ENCODE measurements around the gene UBE2QL1.

The UBE2QL1 gene

GRCh38 chr5:6505783-6506557 lies 57.3 kb downstream of the UBE2QL1 start:
- H3K27me3 ChIP-seq (ENCODE audit: insufficient read depth, low read length): peaks cover 4% of the 10 kb centered on the region; the same call in 1 of the 2 replicates
- no peak overlapping the region for H2AFZ ChIP-seq (ENCODE audit: low read length)
- H3F3A ChIP-seq (ENCODE audit: insufficient read depth, low read length): no peaks in the 10 kb centered on the region
- H3K9me3 ChIP-seq (ENCODE audit: low read length): no peaks in the 10 kb centered on the region
- TF ChIP-seq, protein P1, sequence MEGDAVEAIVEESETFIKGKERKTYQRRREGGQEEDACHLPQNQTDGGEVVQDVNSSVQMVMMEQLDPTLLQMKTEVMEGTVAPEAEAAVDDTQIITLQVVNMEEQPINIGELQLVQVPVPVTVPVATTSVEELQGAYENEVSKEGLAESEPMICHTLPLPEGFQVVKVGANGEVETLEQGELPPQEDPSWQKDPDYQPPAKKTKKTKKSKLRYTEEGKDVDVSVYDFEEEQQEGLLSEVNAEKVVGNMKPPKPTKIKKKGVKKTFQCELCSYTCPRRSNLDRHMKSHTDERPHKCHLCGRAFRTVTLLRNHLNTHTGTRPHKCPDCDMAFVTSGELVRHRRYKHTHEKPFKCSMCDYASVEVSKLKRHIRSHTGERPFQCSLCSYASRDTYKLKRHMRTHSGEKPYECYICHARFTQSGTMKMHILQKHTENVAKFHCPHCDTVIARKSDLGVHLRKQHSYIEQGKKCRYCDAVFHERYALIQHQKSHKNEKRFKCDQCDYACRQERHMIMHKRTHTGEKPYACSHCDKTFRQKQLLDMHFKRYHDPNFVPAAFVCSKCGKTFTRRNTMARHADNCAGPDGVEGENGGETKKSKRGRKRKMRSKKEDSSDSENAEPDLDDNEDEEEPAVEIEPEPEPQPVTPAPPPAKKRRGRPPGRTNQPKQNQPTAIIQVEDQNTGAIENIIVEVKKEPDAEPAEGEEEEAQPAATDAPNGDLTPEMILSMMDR (IDR thresholded peaks at IDR 0.05; ENCODE audit: low read length): no peak
- no peak for TF ChIP-seq EZH2 (IDR thresholded peaks at IDR 0.05; ENCODE audit: borderline replicate concordance, low read length)
- H4K20me1 ChIP-seq (ENCODE audit: insufficient read depth, low read length): no peaks in the 10 kb centered on the region
- no peak overlapping the region for H3K4me2 ChIP-seq (ENCODE audit: low read length)
- H3K4me3 ChIP-seq (ENCODE audit: low read depth, low read length, poor library complexity, severe bottlenecking): no peak overlapping the region
- no peak overlapping the region for H3K27ac ChIP-seq (ENCODE audit: low read depth, low read length, poor library complexity, severe bottlenecking)
- no peaks in the 10 kb centered on the region for H3K9me2 ChIP-seq (ENCODE audit: low read depth, low read length)
- H3K79me2 ChIP-seq (ENCODE audit: insufficient read depth, low read length): no peaks in the 10 kb centered on the region
- H3K4me1 ChIP-seq (ENCODE audit: insufficient read depth, low read length, severe bottlenecking): no peaks in the 10 kb centered on the region
- H3K9ac ChIP-seq (ENCODE audit: low read length): no peak overlapping the region
- no peaks in the 10 kb centered on the region for H3K36me3 ChIP-seq (ENCODE audit: insufficient read depth, low read length)

DNA sequence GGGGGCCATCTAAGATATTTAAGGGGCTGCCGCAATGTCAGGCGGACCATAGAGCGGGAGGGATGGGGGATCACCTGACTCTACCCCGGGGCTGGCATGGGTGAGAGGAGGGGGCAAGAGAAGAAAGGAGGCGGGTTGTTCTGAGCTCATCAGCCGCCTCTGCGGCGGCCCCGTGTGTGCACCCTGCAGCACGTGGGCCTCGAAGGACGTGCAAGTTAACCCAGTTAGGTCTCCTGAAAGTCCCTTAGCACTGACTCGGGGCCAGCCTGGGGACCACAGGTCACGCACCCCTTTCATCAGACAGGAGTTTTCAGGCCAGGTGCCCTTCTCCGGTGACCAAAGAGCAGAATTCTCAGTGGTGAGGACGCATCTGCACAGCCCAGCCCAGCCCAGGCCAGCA lies 58.0 kb downstream of the UBE2QL1 start:
- no peak overlapping the region for H3K4me3 ChIP-seq (ENCODE audit: low read depth, low read length, poor library complexity, severe bottlenecking)
- no peaks in the 10 kb centered on the region for H3F3A ChIP-seq (ENCODE audit: insufficient read depth, low read length)
- H3K27ac ChIP-seq (ENCODE audit: low read depth, low read length, poor library complexity, severe bottlenecking): no peak overlapping the region
- TF ChIP-seq, protein P1 (IDR thresholded peaks at IDR 0.05; ENCODE audit: low read length): no peak
- TF ChIP-seq EZH2 (IDR thresholded peaks at IDR 0.05; ENCODE audit: borderline replicate concordance, low read length): no peak
- no peaks in the 10 kb centered on the region for H3K36me3 ChIP-seq (ENCODE audit: insufficient read depth, low read length)
- H4K20me1 ChIP-seq (ENCODE audit: insufficient read depth, low read length): no peaks in the 10 kb centered on the region
- H3K4me2 ChIP-seq (ENCODE audit: low read length): no peak overlapping the region
- no peaks in the 10 kb centered on the region for H3K4me1 ChIP-seq (ENCODE audit: insufficient read depth, low read length, severe bottlenecking)
- peaks cover 4% of the 10 kb centered on the region; the same call in 1 of the 2 replicates for H3K27me3 ChIP-seq (ENCODE audit: insufficient read depth, low read length)
- no peak overlapping the region for H2AFZ ChIP-seq (ENCODE audit: low read length)
- H3K79me2 ChIP-seq (ENCODE audit: insufficient read depth, low read length): no peaks in the 10 kb centered on the region
- H3K9ac ChIP-seq (ENCODE audit: low read length): no peak overlapping the region
- no peaks in the 10 kb centered on the region for H3K9me3 ChIP-seq (ENCODE audit: low read length)
- no peaks in the 10 kb centered on the region for H3K9me2 ChIP-seq (ENCODE audit: low read depth, low read length)

DNA sequence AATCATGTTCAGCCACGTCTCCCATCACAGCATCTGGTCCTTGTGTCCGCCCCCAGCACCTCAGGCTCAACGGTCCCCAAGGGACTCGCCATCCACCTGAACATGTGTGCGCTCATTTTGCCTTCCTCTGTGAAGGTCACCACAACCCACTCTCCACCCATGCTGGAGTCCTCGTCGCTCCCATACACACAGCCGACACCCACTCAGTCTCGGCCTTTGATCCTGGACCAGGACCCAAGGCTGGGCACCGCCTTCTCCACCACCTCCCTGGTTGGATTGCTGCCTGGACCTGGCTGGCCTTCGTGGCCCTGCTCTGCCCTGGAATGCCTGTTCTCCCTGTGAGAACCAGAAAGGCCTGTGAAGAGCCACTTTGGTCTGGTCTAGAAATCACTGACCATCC lies 60.3 kb downstream of the UBE2QL1 start:
- Histone ChIP-seq H3K9me3 (ENCODE audit: low read length) (no peaks in the 10 kb centered on the region), H3K9me2 (ENCODE audit: low read depth, low read length) (no peaks in the 10 kb centered on the region), H3K9ac (ENCODE audit: low read length) (no peak overlapping the region), H3K79me2 (ENCODE audit: insufficient read depth, low read length) (no peaks in the 10 kb centered on the region), H3K27me3 (ENCODE audit: insufficient read depth, low read length) (peaks cover 4% of the 10 kb centered on the region; the same call in 1 of the 2 replicates), H3K4me3 (ENCODE audit: low read depth, low read length, poor library complexity, severe bottlenecking) (no peak overlapping the region), H4K20me1 (ENCODE audit: insufficient read depth, low read length) (no peaks in the 10 kb centered on the region), H3K36me3 (ENCODE audit: insufficient read depth, low read length) (no peaks in the 10 kb centered on the region), H3K4me1 (ENCODE audit: insufficient read depth, low read length, severe bottlenecking) (no peaks in the 10 kb centered on the region), H3K4me2 (ENCODE audit: low read length) (no peak overlapping the region), H3K27ac (ENCODE audit: low read depth, low read length, poor library complexity, severe bottlenecking) (no peak overlapping the region), H2AFZ (ENCODE audit: low read length) (no peak overlapping the region), H3F3A (ENCODE audit: insufficient read depth, low read length) (no peaks in the 10 kb centered on the region)
- TF ChIP-seq, protein P1 (IDR thresholded peaks at IDR 0.05; ENCODE audit: low read length): no peak
- no peak for TF ChIP-seq EZH2 (IDR thresholded peaks at IDR 0.05; ENCODE audit: borderline replicate concordance, low read length)

Measured in OCI-LY1 (cell line).